ENCODE results near the gene CYB561. TPM values are rescaled to one million over a fixed set of nuclear protein-coding genes. Genes with fewer than 3 reads are reported as not detected.

CYB561 gene
- total and polyA plus RNA-seq, 2 of the 4 experiments (the other 2 are of a cell fraction), result 2.5 to 3.0 TPM

DNA sequence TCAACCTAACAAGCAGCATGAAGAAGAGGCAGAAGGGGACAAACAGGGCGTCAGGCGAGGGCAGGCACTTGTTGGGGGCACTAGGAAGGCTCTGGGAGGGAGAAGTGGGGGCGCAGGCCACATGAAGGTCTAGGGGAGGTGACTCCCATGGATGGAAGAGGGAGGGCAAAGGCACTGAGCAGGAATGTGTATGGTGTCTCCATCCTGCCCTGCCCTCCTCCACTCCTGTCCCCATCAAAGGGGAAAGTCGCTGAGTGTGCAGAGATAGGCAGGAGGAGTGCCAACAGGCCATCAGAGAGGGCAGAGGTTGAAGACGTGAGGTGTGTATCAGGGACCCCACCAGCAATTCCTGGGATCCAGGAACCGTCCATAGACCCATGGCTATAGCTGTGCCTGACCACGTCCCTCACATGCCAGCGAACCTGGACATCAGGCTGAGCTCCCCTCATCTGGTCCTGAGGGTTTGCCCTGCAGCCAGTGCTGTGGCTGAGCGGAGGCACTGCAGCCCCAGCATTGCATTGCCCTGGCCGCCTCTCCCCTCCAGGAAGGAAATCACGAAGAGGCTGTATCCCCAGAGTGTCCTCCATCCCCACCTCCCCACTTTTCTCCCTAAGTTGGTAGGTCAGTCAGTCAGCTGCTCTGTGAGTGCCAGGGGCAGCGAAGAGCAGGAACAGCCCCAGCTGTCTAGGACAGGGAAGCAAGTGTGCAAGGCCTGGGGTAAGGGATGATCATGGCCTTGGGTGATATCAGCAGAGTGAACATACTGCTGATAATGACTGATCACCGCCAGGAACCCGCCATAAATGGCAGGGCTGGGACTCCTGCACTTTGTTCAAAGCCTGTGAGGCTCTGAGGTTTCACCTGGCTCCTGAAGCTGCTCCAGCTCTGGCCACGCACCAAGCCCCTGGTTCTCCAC, 6.2 kb upstream of the CYB561 start:
- no peak overlapping the region for H2BK120ac ChIP-seq (ENCODE audit: low read depth, low read length)
- H3K9me3 ChIP-seq (ENCODE audit: control insufficient read depth, insufficient read depth, low read length), result no peaks in the 10 kb centered on the region
- no peak overlapping the region for H3K18ac ChIP-seq (ENCODE audit: low read depth, low read length)
- H2AFZ ChIP-seq (replicated peaks; ENCODE audit: low read length, poor library complexity), result no peak overlapping the region
- no peak overlapping the region for H2BK5ac ChIP-seq (ENCODE audit: low read depth, low read length, poor library complexity, severe bottlenecking)
- no peak overlapping the region for H4K5ac ChIP-seq (ENCODE audit: low read depth, low read length)
- no peak overlapping the region for H3K4me3 ChIP-seq (ENCODE audit: insufficient read depth, low read depth, low read length)
- H3K4me2 ChIP-seq (ENCODE audit: low read depth, low read length), result no peak overlapping the region
- H3K23ac ChIP-seq (ENCODE audit: low read depth, low read length), result no peak overlapping the region
- TF ChIP-seq CEBPB (IDR thresholded peaks at IDR 0.05; ENCODE audit: low read depth, low read length), result no peak
- no peak for TF ChIP-seq CHD1 (IDR thresholded peaks at IDR 0.05; ENCODE audit: low read depth, low read length)
- no peak for TF ChIP-seq MAZ (IDR thresholded peaks at IDR 0.05; ENCODE audit: borderline replicate concordance, low read depth, low read length)
- ChIA-PET POLR2A (ENCODE audit: unreplicated experiment) (no interaction called here), CTCF (no interaction called here)
- no peaks in the 10 kb centered on the region for H3K79me1 ChIP-seq (ENCODE audit: low read depth in 1 of 2, low read length in 2 of 2)
- WGBS, 2 experiments (ENCODE audit: extremely low coverage in 2 of 2, insufficient read length in 1 of 2), result 87% methylated on average over 7 of the region's 15 CpGs; no CpG with 5 or more reads in 1 of the 2 experiments
- in situ Hi-C loops (cut with MboI; ENCODE audit: low sequenced_read_pairs) (no loop called here), intact Hi-C loops (cut with micrococcal nuclease) (no loop called here), dilution Hi-C loops (cut with HindIII; ENCODE audit: low sequenced_read_pairs, unreplicated experiment) (no loop called here)
- H3K56ac ChIP-seq (ENCODE audit: extremely low read depth, insufficient read depth, low read length), result no peak overlapping the region
- no peak overlapping the region for H3K9ac ChIP-seq (ENCODE audit: low read depth, low read length)
- H3K14ac ChIP-seq (replicated peaks; ENCODE audit: low read depth, low read length), result no peak overlapping the region
- ATAC-seq (ENCODE audit: low read depth) (no peak), DNase-seq (no peak)
- H3K27ac ChIP-seq (ENCODE audit: insufficient read depth, low read length), result no peak overlapping the region
- H2AK5ac ChIP-seq (ENCODE audit: low read depth, low read length), result no peak overlapping the region
- 0 out of 2 replicates have a peak, but pooled peaks cover 3% of the 10 kb centered on the region for H3K9me1 ChIP-seq (ENCODE audit: insufficient read depth, low read length)
- H4K8ac ChIP-seq (ENCODE audit: low read depth in 2 of 2, low read length in 2 of 2), result no peak overlapping the region
- no peaks in the 10 kb centered on the region for H3K36me3 ChIP-seq (ENCODE audit: control insufficient read depth, insufficient read depth, low read length)
- H2AK9ac ChIP-seq (replicated peaks; ENCODE audit: low read depth, low read length, poor library complexity), result peak overlapping the region; percentile 42
- no peak overlapping the region for H2BK20ac ChIP-seq (ENCODE audit: low read depth, low read length)
- no peaks in the 10 kb centered on the region for H4K20me1 ChIP-seq (ENCODE audit: insufficient read depth, low read length)
- peaks cover 3% of the 10 kb centered on the region; the same call in 1 of the 2 replicates for H3K4me1 ChIP-seq (ENCODE audit: control insufficient read depth, insufficient read depth, low read length)
- no peak overlapping the region for H2BK15ac ChIP-seq (ENCODE audit: low read depth, low read length)
- H3K4ac ChIP-seq (ENCODE audit: low read depth, low read length), result no peak overlapping the region
- no TSS peak for BruUV-seq (replicated peaks)
- H3K27me3 ChIP-seq (ENCODE audit: control insufficient read depth, insufficient read depth, low read length), result peaks cover 3% of the 10 kb centered on the region; the same call in 1 of the 2 replicates
- H4K91ac ChIP-seq (ENCODE audit: insufficient read depth, low read depth, low read length), result no peak overlapping the region

Data from IMR-90 (cell line).